ENCODE results near the gene XIRP2. TPM values are rescaled to one million over a fixed set of nuclear protein-coding genes. Genes with fewer than 3 reads are reported as not detected.
A peak's percentile ranks its signal among the peaks of the same experiment; 100 is the strongest.

The XIRP2 gene
- total RNA-seq, 8 experiments from 2014 or later: 0.05 to 0.93 (median 0.22) TPM; not detected in 2

DNA sequence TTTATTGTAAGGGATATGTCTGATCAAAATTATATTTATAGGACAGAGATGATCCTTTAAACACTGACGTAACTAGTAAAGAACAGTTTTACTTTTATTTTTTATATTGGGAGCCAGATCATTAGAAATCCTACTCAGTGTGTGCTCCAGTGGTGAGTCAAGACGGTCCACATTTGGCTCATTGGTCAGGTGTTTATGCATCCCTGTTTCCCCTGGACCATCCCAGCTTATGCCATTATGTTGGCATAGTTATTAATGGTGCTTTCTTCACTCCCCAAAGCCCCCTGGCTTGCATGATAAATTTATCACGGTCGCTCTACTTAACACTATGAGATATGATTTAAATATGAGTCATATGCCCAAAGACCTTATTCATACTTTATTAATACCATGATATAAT, 293.4 kb downstream of the XIRP2 start:
- H3K27ac ChIP-seq: no peak overlapping the region
- WGBS, 10 experiments: 19 to 100% (median 89%) methylated on average over 2 to 4 of the region's 4 CpGs
- no peaks in the 10 kb centered on the region for H3K4me1 ChIP-seq (replicated peaks in 1 of 2)
- in situ Hi-C loops (cut with MboI; ENCODE audit: low pct_unique_long_range_greater_than_20kb in 2 of 9, low sequenced_read_pairs in 9 of 9, unreplicated experiment in 9 of 9): no loop called here
- ATAC-seq (replicated peaks in 6 of 8): peak in 3 of 8 experiments; percentile 48 to 84 (median 66)
- no peak overlapping the region for H3K4me3 ChIP-seq

DNA sequence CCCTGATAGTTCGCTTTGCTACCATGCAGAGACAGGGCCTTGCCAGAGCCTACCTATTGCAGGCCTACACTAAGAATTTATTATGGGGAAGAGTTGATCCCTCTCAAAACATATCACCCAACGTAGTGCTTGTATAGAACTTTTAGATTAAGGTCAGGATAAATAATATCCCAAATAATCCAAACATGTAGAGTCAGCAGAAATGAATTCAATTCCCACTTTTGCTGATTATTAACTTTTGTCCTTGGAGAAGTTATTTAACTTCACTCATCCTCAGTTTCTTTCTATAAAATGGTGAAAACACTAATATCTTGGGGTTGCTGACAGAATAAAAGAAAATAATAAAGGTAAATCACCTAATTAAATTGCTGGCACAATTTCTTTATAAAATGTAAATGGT, 294.1 kb downstream of the XIRP2 start:
- in situ Hi-C loops (cut with MboI; ENCODE audit: low pct_unique_long_range_greater_than_20kb in 2 of 9, low sequenced_read_pairs in 9 of 9, unreplicated experiment in 9 of 9): no loop called here

DNA sequence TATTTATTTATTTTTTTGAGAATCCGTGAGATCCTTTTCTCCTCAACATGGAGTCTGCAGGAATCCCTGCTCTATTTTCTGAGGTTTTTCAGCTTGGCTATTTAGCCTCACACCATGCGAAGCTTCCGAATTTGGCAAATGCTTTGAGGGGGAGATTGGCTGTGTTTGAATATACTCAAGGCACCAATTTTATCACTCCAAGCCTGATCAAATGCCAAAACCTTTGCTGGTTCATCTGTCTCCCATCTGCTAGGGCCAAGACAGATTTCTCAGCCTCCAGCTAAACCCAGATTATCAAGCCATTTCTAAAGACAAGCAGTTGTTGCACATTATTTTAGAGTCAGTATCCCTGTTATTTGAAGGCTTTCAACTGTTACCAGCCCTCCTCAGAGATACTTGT, 295.7 kb downstream of the XIRP2 start:
- in situ Hi-C loops (cut with MboI; ENCODE audit: low pct_unique_long_range_greater_than_20kb in 2 of 9, low sequenced_read_pairs in 9 of 9, unreplicated experiment in 9 of 9): no loop called here
- no peak for ATAC-seq (replicated peaks in 6 of 8)
- H3K27ac ChIP-seq: no peak overlapping the region
- no peaks in the 10 kb centered on the region for H3K4me1 ChIP-seq (replicated peaks in 1 of 2)
- no peak overlapping the region for H3K4me3 ChIP-seq
- WGBS, 10 experiments: 50 to 100% (median 80%) methylated on average over 1 to 3 of the region's 3 CpGs; no CpG with 5 or more reads in 1 of the 10 experiments

More for the DNA sequence above, 294.1 kb downstream of the XIRP2 start:
- 0 to 100% (median 57%) methylated on average over 1 to 2 of the region's 2 CpGs; no CpG with 5 or more reads in 1 of the 10 experiments for WGBS, 10 experiments
- Histone ChIP-seq H3K4me1 (replicated peaks in 1 of 2) (no peaks in the 10 kb centered on the region), H3K27ac (no peak overlapping the region), H3K4me3 (no peak overlapping the region)
- no peak for ATAC-seq (replicated peaks in 6 of 8)

DNA sequence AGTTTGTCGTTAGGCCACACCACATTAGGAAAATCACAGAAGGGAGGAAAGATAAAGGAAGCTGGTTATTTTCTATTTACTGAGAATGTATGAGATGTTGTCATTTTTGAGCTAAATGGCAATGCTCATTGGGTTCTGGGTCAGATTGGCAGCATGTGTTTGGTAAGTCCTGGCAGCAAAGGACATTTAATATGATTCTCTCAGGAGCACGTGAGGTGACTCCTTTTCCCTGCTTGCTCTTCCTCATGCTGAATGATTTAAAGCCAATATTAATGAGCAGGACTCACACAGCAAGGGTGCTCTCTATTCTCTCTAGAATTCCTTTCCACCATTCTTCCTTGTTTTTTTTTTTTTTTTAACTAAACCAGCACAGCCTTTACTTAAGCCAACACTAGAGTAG, 298.2 kb downstream of the XIRP2 start:
- H3K4me3 ChIP-seq: no peak overlapping the region
- no peak for ATAC-seq (replicated peaks in 6 of 8)
- no peak overlapping the region for H3K27ac ChIP-seq
- in situ Hi-C loops (cut with MboI; ENCODE audit: low pct_unique_long_range_greater_than_20kb in 2 of 9, low sequenced_read_pairs in 9 of 9, unreplicated experiment in 9 of 9): no loop called here
- H3K4me1 ChIP-seq (replicated peaks in 1 of 2): no peaks in the 10 kb centered on the region
- WGBS, 10 experiments: 0 to 100% (median 67%) methylated on average over 1 to 2 of the region's 2 CpGs; no CpG with 5 or more reads in 2 of the 10 experiments

DNA sequence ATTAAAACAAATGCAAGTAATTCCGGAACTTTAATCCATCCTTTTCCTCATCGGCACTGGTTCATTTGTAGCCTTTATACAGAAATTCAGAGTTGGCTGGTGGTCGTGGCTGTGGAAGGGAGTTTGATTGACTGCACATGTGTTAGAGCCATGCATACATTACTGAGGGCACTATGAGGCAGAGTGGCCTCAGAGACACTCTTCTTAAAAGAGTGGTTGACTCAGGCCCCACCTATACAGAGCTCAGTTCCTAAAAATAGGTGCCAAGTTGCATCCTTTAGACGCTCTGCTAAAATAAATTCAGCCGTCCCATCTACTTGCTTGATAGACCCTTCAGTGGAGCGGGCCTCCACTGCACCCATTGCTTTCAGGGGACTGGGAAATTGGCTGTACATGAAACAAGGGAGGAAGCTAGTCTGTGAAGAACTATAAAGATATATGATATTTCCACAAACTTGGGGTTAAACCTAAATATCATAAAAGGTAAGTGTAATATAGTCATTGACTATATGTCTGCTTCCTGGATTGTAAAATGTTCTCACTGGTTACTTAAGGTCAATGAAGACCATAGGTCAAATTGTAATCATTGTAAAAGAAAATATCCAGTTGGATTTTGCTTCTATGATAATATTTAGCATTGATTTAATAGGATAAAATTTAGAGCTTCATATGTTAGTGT, 298.9 kb downstream of the XIRP2 start:
- in situ Hi-C loops (cut with MboI; ENCODE audit: low pct_unique_long_range_greater_than_20kb in 2 of 9, low sequenced_read_pairs in 9 of 9, unreplicated experiment in 9 of 9): no loop called here
- Histone ChIP-seq H3K4me1 (replicated peaks in 1 of 2) (no peaks in the 10 kb centered on the region), H3K27ac (no peak overlapping the region), H3K4me3 (no peak overlapping the region)
- no peak for ATAC-seq (replicated peaks in 6 of 8)
- 22 to 94% (median 78%) methylated on average over 2 to 6 of the region's 6 CpGs; no CpG with 5 or more reads in 1 of the 10 experiments for WGBS, 10 experiments

DNA sequence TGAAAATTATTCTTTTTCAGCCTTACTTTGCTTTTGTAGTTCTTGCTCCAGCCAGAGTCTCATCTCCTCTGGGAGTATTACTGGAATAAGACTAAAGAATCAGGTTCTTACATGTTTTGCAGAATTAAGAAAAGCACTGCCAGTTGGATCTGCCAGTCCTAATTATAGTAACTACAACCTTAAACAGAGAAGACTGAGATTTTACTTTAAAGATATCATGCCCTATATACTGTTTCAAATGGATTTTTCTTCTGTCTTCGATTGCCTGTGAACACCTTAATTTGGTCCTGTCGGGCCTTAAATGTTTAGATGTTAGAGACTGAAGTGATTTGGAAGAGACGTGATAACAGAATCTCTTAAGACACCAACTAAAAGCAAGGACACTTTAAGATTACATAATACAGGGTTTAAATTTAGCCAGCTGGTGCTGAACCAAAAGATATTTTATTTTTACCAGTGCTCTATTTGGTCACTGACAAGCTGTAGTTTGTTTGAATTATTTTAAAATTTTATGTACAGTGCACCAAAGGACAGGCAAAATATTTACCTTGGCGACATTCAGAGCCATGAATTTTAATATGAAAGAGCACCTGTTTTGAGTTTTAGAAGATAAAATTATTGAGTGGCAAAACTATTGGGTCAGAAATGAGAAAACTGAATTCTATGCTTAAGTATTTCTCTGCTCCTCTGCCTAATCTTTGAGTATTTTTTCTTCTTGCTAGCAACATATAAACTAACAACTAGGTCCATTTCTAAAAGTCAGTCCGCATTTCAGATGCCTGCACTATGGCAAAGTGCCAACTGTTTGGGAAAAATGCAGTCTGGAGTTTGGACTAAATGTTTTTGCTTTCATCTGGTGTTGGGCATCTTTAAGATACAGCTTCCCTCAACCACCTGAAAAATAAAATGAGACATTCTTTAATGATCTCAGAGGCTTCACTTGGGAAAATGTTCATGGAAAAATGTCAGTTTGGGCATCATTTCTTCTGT, 300.0 kb downstream of the XIRP2 start:
- Histone ChIP-seq H3K4me3 (no peak overlapping the region), H3K27ac (no peak overlapping the region), H3K4me1 (replicated peaks in 1 of 2) (no peaks in the 10 kb centered on the region)
- ATAC-seq (replicated peaks in 6 of 8): no peak
- WGBS, 10 experiments: 0 to 100% (median 85%) methylated on average over 1 to 5 of the region's 5 CpGs
- in situ Hi-C loops (cut with MboI; ENCODE audit: low pct_unique_long_range_greater_than_20kb in 2 of 9, low sequenced_read_pairs in 9 of 9, unreplicated experiment in 9 of 9): no loop called here

DNA sequence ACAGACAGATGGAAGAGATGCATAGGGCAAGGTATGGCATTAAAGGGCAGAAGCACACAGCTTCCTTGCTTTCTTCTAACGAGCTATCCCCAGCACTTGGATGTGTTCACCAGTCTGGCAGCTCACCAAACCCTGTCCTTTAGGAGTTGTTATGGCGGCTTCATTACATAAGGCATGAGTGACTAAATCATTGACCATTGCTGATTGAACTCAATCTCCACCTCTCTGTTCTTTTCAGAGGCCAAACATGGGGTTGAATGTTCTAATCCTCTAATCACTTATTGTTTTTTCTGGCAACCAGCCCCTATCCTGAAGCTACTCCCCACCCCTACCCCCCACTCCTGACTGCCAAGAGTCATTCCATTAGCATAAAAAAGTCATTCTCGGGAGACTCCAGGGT, 301.8 kb downstream of the XIRP2 start:
- Histone ChIP-seq H3K27ac (no peak overlapping the region), H3K4me1 (replicated peaks in 1 of 2) (no peaks in the 10 kb centered on the region), H3K4me3 (no peak overlapping the region)
- in situ Hi-C loops (cut with MboI; ENCODE audit: low pct_unique_long_range_greater_than_20kb in 2 of 9, low sequenced_read_pairs in 9 of 9, unreplicated experiment in 9 of 9): no loop called here
- peak in 2 of 8 experiments; percentile 27 to 36 for ATAC-seq (replicated peaks in 6 of 8)
- 0 to 100% (median 60%) methylated on average over 1 to 3 of the region's 3 CpGs; no CpG with 5 or more reads in 4 of the 10 experiments for WGBS, 10 experiments

DNA sequence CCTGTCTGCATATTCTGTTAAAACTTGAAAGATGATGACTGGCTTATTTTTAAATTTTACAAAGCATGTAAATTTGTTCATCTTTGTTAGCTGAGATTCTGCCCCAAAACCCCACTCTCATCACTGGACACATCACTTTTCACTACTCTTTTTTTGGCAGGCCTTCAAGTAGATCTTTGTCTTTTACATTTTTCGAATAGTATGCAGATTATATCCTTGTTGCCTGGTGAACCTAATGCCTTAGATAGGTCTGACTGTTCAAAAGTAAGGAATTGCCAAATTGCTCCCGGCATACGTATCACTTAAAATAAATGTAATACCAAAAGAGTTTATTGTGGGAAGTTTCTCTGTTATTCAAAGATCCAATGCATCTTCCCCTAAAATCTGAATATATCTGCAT, 303.3 kb downstream of the XIRP2 start:
- H3K4me3 ChIP-seq: no peak overlapping the region
- H3K4me1 ChIP-seq (replicated peaks in 1 of 2): no peaks in the 10 kb centered on the region
- in situ Hi-C loops (cut with MboI; ENCODE audit: low pct_unique_long_range_greater_than_20kb in 2 of 9, low sequenced_read_pairs in 9 of 9, unreplicated experiment in 9 of 9): no loop called here
- H3K27ac ChIP-seq: no peak overlapping the region
- ATAC-seq (replicated peaks in 6 of 8): peak in 3 of 8 experiments; percentile 31 to 61 (median 57)
- 0 to 100% (median 77%) methylated on average over 1 to 3 of the region's 3 CpGs for WGBS, 10 experiments

DNA sequence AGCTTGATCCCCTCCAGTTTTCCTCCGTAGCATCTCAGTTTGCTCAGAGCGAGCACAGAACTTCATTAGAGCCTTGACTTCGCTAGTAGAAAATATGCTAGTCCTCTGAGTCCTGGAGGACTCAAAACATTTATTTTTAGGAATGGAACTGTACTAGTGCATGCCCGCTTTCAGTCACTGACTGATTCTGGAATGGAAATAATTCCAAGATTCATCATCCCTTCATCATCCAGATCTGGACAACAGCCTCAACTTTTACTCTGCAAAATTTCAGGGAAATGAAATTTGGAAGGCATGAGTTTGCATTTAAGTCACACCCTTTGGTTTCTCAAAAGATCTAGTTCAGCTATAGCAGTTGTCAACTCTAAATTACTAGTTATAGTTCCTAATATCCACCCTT, 304.6 kb downstream of the XIRP2 start:
- WGBS, 10 experiments: 0 to 100% (median 89%) methylated on average over 1 to 4 of the region's 4 CpGs
- Histone ChIP-seq H3K4me1 (replicated peaks in 1 of 2) (peaks cover 0 to 3% of the 10 kb centered on the region in 2 donors), H3K4me3 (no peak overlapping the region), H3K27ac (no peak overlapping the region)
- peak in 2 of 8 experiments; percentile 70 to 75 for ATAC-seq (replicated peaks in 6 of 8)
- in situ Hi-C loops (cut with MboI; ENCODE audit: low pct_unique_long_range_greater_than_20kb in 2 of 9, low sequenced_read_pairs in 9 of 9, unreplicated experiment in 9 of 9): no loop called here

DNA sequence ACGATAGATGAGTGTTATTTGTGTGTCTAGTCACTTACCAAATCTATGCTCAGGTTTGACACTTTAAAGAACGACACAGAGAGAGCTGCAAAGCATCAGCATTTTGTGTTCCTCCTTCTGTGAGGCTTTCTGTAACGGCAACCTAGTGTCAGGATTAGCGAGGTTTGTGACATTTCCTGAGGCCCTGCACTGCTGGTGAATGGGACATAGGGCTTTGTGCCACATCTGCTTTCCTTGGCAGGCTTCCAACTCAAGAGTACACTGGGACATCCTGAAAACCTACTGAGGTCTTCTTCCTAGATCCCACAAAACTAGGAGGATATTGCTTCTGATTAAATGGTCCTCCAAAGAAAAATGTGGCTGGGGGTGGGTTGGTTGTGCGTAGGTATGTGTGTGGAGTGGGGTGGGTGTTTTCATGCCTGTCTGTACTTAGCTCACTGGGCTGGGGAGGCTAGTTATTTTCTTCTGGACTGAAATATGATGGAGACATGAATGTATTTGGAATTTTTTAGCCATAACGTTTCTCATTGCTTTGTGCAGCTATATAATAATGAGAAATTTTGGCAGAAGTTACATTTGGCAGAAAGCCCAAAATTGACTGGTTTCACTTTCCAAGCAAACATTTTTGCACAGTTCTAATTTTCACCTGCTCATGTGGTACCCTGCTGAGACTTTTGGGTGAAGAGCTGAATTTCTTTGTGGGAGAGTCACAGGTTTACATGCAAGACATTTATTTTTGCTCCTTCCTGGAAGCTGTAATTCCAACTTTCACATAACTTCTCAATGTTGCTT, 308.4 kb downstream of the XIRP2 start:
- Histone ChIP-seq H3K27ac (no peak overlapping the region), H3K4me3 (no peak overlapping the region), H3K4me1 (replicated peaks in 1 of 2) (peaks cover 3 to 20% of the 10 kb centered on the region in 2 donors)
- WGBS, 10 experiments: 0 to 100% (median 66%) methylated on average over 1 to 3 of the region's 6 CpGs; no CpG with 5 or more reads in 3 of the 10 experiments
- peak in 1 of 8 experiments; percentile 19 for ATAC-seq (replicated peaks in 6 of 8)
- in situ Hi-C loops (cut with MboI; ENCODE audit: low pct_unique_long_range_greater_than_20kb in 2 of 9, low sequenced_read_pairs in 9 of 9, unreplicated experiment in 9 of 9): no loop called here

DNA sequence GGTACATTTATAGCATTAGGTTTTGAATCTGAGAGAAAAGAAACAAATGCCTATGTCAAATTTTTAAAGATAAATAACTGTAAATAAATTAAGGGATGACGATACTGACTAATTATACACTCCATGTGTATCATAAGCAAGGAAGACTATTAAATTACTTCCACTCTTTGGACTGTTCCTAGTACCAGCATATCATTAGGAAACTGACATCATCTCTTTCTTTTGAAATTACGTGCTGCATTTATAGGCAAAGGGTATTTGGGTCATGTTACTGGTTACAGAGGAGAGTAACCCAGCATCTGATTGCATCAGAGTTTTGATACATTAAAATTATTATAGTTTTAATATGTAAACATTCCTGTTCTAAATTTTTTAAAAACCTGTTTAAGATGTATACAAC, 309.7 kb downstream of the XIRP2 start:
- ATAC-seq (replicated peaks in 6 of 8): peak in 5 of 8 experiments; percentile 51 to 94 (median 75)
- in situ Hi-C loops (cut with MboI; ENCODE audit: low pct_unique_long_range_greater_than_20kb in 2 of 9, low sequenced_read_pairs in 9 of 9, unreplicated experiment in 9 of 9): no loop called here
- no peak overlapping the region for H3K4me3 ChIP-seq
- 8 to 92% (median 65%) methylated on average over 1 to 2 of the region's 2 CpGs for WGBS, 10 experiments
- H3K27ac ChIP-seq: no peak overlapping the region
- H3K4me1 ChIP-seq (replicated peaks in 1 of 2): peaks cover 3 to 20% of the 10 kb centered on the region in 2 donors

DNA sequence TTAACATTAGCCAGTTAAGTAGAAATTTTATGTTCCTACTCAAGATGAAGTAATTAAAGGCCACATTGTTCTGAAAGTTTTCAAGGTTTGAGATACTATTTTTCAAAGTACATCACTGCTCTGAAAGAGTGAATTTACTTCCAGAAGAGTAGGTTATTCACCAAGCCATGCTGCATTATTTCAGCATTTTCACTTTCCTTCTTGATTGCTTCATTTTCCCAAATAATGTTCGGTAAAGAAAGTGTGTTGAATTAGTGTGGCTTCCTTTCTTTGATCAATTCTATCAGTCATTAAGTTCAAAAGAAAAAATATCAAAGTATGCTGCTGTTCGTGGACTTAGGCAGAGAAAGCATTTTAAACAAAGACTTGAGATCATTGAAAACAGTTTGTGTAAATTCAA, 310.3 kb downstream of the XIRP2 start:
- H3K4me3 ChIP-seq: no peak overlapping the region
- H3K27ac ChIP-seq: no peak overlapping the region
- 7 to 100% (median 83%) methylated on average over 1 to 2 of the region's 2 CpGs; no CpG with 5 or more reads in 1 of the 10 experiments for WGBS, 10 experiments
- H3K4me1 ChIP-seq (replicated peaks in 1 of 2): peaks cover 3 to 20% of the 10 kb centered on the region in 2 donors
- ATAC-seq (replicated peaks in 6 of 8): no peak
- in situ Hi-C loops (cut with MboI; ENCODE audit: low pct_unique_long_range_greater_than_20kb in 2 of 9, low sequenced_read_pairs in 9 of 9, unreplicated experiment in 9 of 9): no loop called here

All from motor neuron (in vitro differentiated cells).